Nucleus accumbens (tissue), 56 donors: ENCODE data around the gene KAT2B.

Experiments used
- DNase-seq, 56 donors: peaks; one replicate each; lab custom pipeline; 2025; lab: John Stamatoyannopoulos, UW

The KAT2B gene

DNA sequence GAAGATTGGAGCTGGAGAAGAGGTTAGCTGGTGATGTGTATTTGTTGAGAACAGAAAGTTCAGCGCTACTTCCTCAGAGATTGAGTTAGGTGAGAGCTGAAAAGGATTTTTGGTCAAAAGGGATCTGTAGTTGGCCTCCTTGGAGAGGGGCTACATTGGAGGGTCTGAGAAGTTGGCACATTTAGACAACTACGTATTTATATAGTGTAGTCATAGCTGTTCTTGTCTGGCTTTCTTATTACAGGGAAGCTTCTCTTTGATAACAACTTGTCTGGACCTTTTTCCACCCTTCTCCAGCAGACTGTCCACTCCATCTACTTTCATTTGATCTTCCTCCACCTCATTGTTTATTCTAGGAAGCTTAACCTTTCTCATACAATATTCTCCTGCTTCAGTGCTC, 43.7 kb downstream of the KAT2B start:
- no peak for DNase-seq

GRCh38 chr3:20091331-20092047, 51.2 kb downstream of the KAT2B start:
- DNase-seq = no peak

- DNase-seq = no peak
Observed at GRCh38 chr3:20095470-20095869, 55.2 kb downstream of the KAT2B start.

DNA sequence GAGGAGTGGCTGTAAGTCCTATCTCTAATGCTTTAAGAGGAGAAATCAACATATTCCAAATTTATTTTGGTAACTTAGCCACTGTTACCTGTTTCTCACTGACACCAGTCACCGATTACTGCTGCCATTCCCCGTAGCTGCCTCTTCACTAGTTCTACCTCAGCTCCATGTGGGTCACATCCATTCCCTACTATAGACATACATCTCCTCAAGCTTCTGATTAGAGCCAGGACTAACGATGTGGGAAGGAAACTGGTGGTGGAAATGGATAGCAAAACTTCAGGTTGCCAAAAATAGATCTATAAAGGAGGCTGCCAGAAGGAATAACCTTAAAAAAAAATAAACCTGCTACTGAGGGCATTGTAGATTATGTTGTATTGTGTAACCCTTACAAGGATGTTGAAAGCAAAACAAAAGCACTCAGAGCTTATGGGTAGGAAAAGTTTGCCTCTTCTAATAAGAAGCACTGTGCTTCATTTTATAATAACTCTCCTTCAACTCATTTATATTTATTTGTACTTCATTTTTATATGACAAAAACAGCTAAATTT, 56.0 kb downstream of the KAT2B start:
- no peak for DNase-seq

- no peak for DNase-seq
Observed at GRCh38 chr3:20097015-20097414, 56.8 kb downstream of the KAT2B start.

- DNase-seq = peak in 4 of 56 donors; percentile 3 to 50 (median 30)
Observed at GRCh38 chr3:20099060-20099459, 58.8 kb downstream of the KAT2B start.

- no peak for DNase-seq
Observed at GRCh38 chr3:20100151-20100550, 59.9 kb downstream of the KAT2B start.

- peak in 3 of 56 donors; percentile 6 to 41 (median 20) for DNase-seq
Observed at GRCh38 chr3:20101041-20101440, 60.8 kb downstream of the KAT2B start.

GRCh38 chr3:20103731-20104130, 63.5 kb downstream of the KAT2B start:
- no peak for DNase-seq

GRCh38 chr3:20104167-20104661, 64.0 kb downstream of the KAT2B start:
- no peak for DNase-seq

DNA sequence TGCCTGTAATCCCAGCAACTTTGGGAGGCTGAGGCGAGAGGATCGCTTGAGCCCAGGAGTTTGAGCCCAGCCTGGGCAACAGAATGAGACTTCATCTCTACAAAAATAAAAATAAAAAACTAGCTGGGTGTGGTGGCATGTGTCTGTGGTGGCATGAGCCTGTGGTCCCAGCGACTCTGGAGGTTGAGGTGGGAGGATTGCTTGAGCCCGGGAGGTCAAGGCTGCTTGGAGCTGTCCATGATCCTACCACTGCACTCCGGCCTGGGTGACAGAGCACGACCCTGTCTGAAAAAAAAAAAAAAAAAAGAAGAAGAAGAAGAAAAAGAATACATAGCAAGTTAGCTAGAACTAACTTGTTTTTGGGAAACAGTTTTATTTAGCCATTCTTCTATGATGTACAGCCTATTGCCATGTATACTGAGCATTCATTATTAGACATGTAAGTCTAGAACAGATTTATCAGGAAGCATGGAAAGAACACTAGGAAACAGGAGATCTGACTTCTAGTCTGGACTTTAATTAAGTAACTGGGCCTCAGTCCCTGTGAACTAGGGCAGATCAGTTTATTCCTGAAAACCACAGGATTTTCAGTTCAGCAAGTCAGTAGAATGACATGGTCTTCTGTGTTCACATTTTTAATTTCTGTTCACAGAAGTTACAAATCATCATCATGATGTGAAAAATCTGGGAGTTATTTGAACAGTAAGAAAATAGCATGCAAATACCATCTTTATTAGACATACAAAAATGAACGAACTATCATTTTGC, 65.5 kb downstream of the KAT2B start:
- DNase-seq = no peak

- no peak for DNase-seq
Observed at GRCh38 chr3:20107722-20108121, 67.5 kb downstream of the KAT2B start.

DNA sequence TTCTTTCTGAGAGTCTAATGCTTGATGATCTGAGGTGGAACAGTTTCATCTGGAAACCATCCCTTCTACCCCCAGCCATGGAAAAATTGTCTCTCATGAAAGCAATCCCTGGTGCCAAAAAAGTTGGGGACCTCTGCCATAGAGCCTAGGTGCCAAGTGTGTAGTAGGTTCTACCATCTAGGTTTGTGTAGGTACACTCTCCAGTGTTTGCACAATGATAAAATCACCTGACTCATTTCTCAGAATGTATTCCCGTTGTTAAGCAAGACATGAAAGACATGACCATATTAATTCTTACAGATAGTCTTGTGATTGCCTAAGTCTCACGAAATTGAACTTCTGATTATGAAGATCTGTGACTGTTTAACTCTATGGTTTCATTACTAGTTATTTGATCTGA, 68.6 kb downstream of the KAT2B start:
- no peak for DNase-seq

DNA sequence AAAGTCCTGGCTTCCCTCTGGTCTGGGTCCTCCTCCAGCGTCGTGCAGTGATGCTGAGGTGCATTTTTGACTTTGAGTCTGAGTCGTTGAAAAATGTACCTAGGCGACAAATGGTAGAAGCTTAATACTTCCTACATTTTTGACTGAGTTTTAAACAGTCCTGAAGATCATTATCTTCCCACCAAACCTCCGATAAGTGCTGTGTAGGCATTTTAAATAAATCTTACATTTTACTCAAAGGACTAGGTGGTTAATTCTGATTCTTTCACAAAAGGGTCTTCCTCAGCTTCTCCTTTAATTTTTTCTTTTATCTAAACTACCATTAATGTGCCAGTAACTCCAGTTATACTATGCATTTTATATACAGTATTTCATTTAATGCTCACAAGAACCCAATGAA, 70.6 kb downstream of the KAT2B start:
- DNase-seq = no peak

GRCh38 chr3:20111836-20112235, 71.6 kb downstream of the KAT2B start:
- no peak for DNase-seq

GRCh38 chr3:20121088-20121487, 80.8 kb downstream of the KAT2B start:
- no peak for DNase-seq

DNA sequence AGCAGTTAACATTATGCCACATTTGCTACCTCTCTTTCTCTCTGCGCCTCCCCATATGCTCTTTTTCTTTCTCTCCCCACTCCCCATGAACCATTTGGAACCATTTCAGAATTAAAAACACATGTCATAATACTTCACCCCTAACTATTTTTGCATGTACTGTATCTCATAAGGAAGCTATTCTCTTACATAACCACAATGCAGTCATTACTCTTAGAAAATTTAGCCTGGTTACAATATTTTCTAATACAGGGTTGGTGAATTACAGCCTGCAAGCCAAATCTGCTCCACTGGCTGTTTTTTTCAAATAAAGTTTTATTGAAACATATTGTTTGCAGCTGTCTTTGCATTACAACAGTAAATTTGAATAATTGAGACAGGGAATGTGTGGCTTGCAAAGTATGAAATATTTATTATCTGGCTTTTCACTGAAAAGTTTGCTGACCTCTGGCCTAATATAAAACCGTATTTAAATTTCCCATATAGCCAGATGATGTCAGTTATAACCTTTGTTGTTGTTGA, 82.9 kb downstream of the KAT2B start:
- no peak for DNase-seq

DNA sequence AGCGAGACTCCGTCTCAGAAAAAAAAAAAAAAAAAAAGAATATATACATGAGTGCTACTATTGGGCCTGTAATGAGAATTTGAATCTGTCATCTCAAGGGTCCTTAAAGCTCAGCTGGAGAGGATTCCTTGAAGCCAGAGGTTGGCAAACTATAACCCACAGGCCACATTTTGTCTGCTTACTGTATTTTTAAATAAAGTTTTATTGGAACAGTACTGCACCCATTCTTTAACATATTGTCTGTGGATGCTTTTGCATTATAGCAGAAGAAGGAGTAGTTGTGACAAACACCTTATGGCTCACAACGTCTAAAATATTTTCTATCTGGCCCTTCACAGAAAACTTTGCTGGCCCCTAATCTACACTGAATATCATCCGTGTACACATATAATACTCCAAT, 85.0 kb downstream of the KAT2B start:
- DNase-seq = no peak

GRCh38 chr3:20125897-20126296, 85.7 kb downstream of the KAT2B start:
- DNase-seq = peak in 4 of 56 donors; percentile 5 to 28 (median 10)

DNA sequence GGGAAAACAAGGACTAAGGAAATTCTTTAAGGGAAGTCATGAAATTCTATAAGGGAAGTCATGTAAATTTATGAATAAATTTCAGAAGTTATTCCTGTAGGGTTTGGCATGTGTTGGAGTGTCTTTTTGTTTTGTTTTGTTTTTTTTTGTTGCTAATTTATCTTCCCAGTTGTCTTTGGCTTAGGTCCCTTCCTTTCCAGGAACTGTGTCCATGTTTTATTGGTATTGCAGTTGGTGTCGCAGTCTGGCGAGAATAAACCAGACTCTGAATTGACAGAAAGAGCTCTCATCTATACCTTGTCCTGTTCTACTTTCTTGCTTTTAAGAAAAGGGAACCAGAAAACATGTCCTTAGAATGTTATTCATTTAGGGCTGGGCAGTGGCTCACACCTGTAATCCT, 88.1 kb downstream of the KAT2B start:
- DNase-seq = no peak

- no peak for DNase-seq
Observed at GRCh38 chr3:20130106-20130505, 89.9 kb downstream of the KAT2B start.
